GM12878 (cell line): ENCODE measurements around the gene CARD10. TPM values are rescaled to one million over a fixed set of nuclear protein-coding genes. Genes with fewer than 3 reads are reported as not detected.

ENCODE experiments used
- ATAC-seq: fragments of 200-7000 bp; cut with Tn5 transposase; 3 replicates; pipeline ENCODE4 v1.9.1; 2020; ENCODE audit warnings: mild to moderate bottlenecking, moderate library complexity
- BruUV-seq: library from RNA; stranded (reverse); fragments of 400-500 nt; replicated peaks from 2 replicates; lab custom pipeline; 2021; lab: Mats Ljungman, UMichigan
- CTCF ChIA-PET: fragments of 300-600 bp; sonication (Branson Sonifier 250); formaldehyde crosslinking; extraction: SDS; loops from one replicate; lab custom pipeline; 2021; ENCODE audit warnings: inconsistent platforms; lab: Yijun Ruan, JAX
- POLR2A ChIA-PET: fragments of 350-600 bp; formaldehyde crosslinking; extraction: SDS; loops from one replicate; lab custom pipeline; 2021; ENCODE audit warnings: inconsistent platforms; lab: Charles Lee
- RAD21 ChIA-PET: fragments of 300-600 bp; sonication (Branson Sonifier 250); formaldehyde crosslinking; loops from one replicate; lab custom pipeline; 2023; ENCODE audit warnings: antibody characterized with exemption; ENCODE audit not compliant: unreplicated experiment; lab: Charles Lee
- SMC1A ChIA-PET: fragments of 300-600 bp; sonication (Branson Sonifier 250); formaldehyde crosslinking; loops from one replicate; lab custom pipeline; 2023; ENCODE audit not compliant: unreplicated experiment, uncharacterized antibody; lab: Charles Lee
- DNase-seq: peaks from one replicate; pipeline ENCODE4 v3.0.0-alpha.2; 2011; ENCODE audit warnings: low read depth, low spot score
- FAIRE-seq: peaks from 3 replicates; lab custom pipeline; 2011; peaks lifted over from hg19 to GRCh38; lab: Jason Lieb, UNC
- H2AFZ ChIP-seq: 2 replicates; pipeline ENCODE4 v1.6.0; 2011; ENCODE audit warnings: low read depth, low read length, control low read depth; ENCODE audit not compliant: control insufficient read depth
- H3K27ac ChIP-seq: 2 replicates; pipeline ENCODE4 v1.5.1; 2011; ENCODE audit warnings: control low read depth; ENCODE audit not compliant: control insufficient read depth, insufficient read depth
- H3K27me3 ChIP-seq, 2 experiments: replicated peaks in 1 of 2; 2 replicates each; pipeline versions ENCODE4 v1.6.0 to v1.6.1; 2011; ENCODE audit warnings: low read length in 1 of 2; ENCODE audit not compliant: control insufficient read depth in 2 of 2, insufficient read depth in 2 of 2
- H3K36me3 ChIP-seq, 2 experiments: 2 replicates each; pipeline ENCODE4 v1.5.1; 2011; ENCODE audit warnings: low read length in 1 of 2; ENCODE audit not compliant: control insufficient read depth in 2 of 2, insufficient read depth in 2 of 2
- H3K4me1 ChIP-seq: 2 replicates; pipeline ENCODE4 v1.6.1; 2011; ENCODE audit warnings: mild to moderate bottlenecking, low read length, moderate library complexity, mixed read lengths; ENCODE audit not compliant: control insufficient read depth, insufficient read depth
- H3K4me2 ChIP-seq: 2 replicates; pipeline ENCODE4 v1.6.0; 2011; ENCODE audit warnings: control low read depth; ENCODE audit not compliant: control insufficient read depth, insufficient read depth
- H3K4me3 ChIP-seq: fragments of 200-600 bp; sonication (generic); 2 replicates; pipeline ENCODE4 v1.5.1; 2016
- H3K79me2 ChIP-seq: 2 replicates; pipeline ENCODE4 v1.6.0; 2011; ENCODE audit warnings: low read length; ENCODE audit not compliant: control insufficient read depth, insufficient read depth
- H3K9ac ChIP-seq: 2 replicates; pipeline ENCODE4 v1.8.0; 2011; ENCODE audit warnings: low read length, control low read depth, mixed read lengths; ENCODE audit not compliant: control insufficient read depth, insufficient read depth
- H3K9me3 ChIP-seq: replicated peaks from 3 replicates; pipeline ENCODE4 v1.5.1; 2011; ENCODE audit warnings: mild to moderate bottlenecking, low read length; ENCODE audit not compliant: control insufficient read depth, insufficient read depth
- H4K20me1 ChIP-seq: 2 replicates; pipeline ENCODE4 v1.6.0; 2011; ENCODE audit not compliant: control insufficient read depth, insufficient read depth
- BACH1 ChIP-seq: fragments of 450-650 bp; IDR thresholded peaks from 2 replicates; pipeline ENCODE4 v1.6.1; 2017; ENCODE audit warnings: mild to moderate bottlenecking, borderline replicate concordance
- CBX3 ChIP-seq: fragments of 200-600 bp; sonication (generic); IDR thresholded peaks from 2 replicates; pipeline ENCODE4 v1.6.1; 2016; ENCODE audit warnings: low read depth, borderline replicate concordance
- CHD2 ChIP-seq: IDR thresholded peaks from 2 replicates; pipeline ENCODE4 v1.6.1; 2011; ENCODE audit warnings: low read depth, low read length, improper control_type of control experiment, borderline replicate concordance
- CREB1 ChIP-seq: IDR thresholded peaks from 2 replicates; pipeline ENCODE4 v1.6.1; 2012; ENCODE audit warnings: low read depth, mild to moderate bottlenecking, inconsistent platforms
- ELK1 ChIP-seq: IDR thresholded peaks from 2 replicates; pipeline ENCODE4 v1.6.1; 2012; ENCODE audit warnings: low read depth, low read length, improper control_type of control experiment
- NKRF ChIP-seq: fragments of 450-650 bp; conservative IDR thresholded peaks from 2 replicates; pipeline ENCODE4 v1.6.1; 2017; ENCODE audit warnings: mild to moderate bottlenecking, moderate library complexity
- NR2C2 ChIP-seq: IDR thresholded peaks from 2 replicates; pipeline ENCODE4 v1.6.1; 2011; ENCODE audit warnings: borderline replicate concordance, low read depth; ENCODE audit not compliant: control insufficient read depth, insufficient read length
- PKNOX1 ChIP-seq: fragments of 450-650 bp; IDR thresholded peaks from 2 replicates; pipeline ENCODE4 v1.6.1; 2016; ENCODE audit warnings: mild to moderate bottlenecking
- RELB ChIP-seq: fragments of 450-650 bp; IDR thresholded peaks from 2 replicates; pipeline ENCODE4 v1.6.1; 2017; ENCODE audit warnings: low read depth, mild to moderate bottlenecking, moderate library complexity
- TAF1 ChIP-seq: IDR thresholded peaks from 2 replicates; pipeline ENCODE4 v1.6.1; 2011; ENCODE audit warnings: mild to moderate bottlenecking, low read depth, low read length, borderline replicate concordance
- TCF12 ChIP-seq: IDR thresholded peaks from 2 replicates; pipeline ENCODE4 v1.6.1; 2011; ENCODE audit warnings: low read depth, mild to moderate bottlenecking, low read length
- ZNF592 ChIP-seq: fragments of 450-650 bp; IDR thresholded peaks from 2 replicates; pipeline ENCODE4 v1.6.1; 2017; ENCODE audit warnings: mild to moderate bottlenecking, moderate library complexity
- WGBS: methylation state at CpG from one replicate; pipeline ENCODE4 v1.1.6; 2016; ENCODE audit warnings: low lambda C conversion rate; ENCODE audit not compliant: insufficient replicate concordance, insufficient coverage; ENCODE audit errors: missing lambda C conversion rate; 5-methylcytosine and 5-hydroxymethylcytosine counted together
- in situ Hi-C: fragments of 300-500 bp; cut with MboI; formaldehyde crosslinking; loops from 9 replicates; pipeline ENCODE4 v1.14.3; 2018; ENCODE audit warnings: mixed read lengths
- intact Hi-C: fragments of 100-400 bp; cut with micrococcal nuclease; formaldehyde crosslinking; loops from one replicate; pipeline ENCODE4 v1.14.2; 2022; ENCODE audit not compliant: unreplicated experiment
- polyA plus RNA-seq, 11 experiments: library from polyadenylated mRNA; depleted of rRNA in 4 of 11; unstranded in 6 of 11; stranded (reverse) in 5 of 11; fragments of >200 nt; fragmentation: Nextera tagmentation in 4 of 11; fragmentation: Illumina TruSeq in 1 of 11; extraction: Ambion mirVana in 4 of 11; extraction: Trizol in 1 of 11; gene quantifications; 1 replicate in 1 of 11; 2 replicates in 10 of 11; pipeline versions ENCODE4 v1.2.1 to v1.2.3, GENCODE V29; 2011 to 2016; ENCODE audit warnings: inconsistent platforms in 2 of 11, missing spikeins in 2 of 11, low read depth in 1 of 11
- total RNA-seq, 4 experiments: library from RNA; depleted of rRNA in 3 of 4; stranded (reverse); fragments of >200 nt in 3 of 4; fragmentation: Illumina TruSeq in 1 of 4; extraction: Trizol in 1 of 4; gene quantifications; 2 replicates each; pipeline versions ENCODE4 v1.2.1 to v1.2.3, GENCODE V29; 2013 to 2021

CARD10 gene
- total and polyA plus RNA-seq, 10 of the 15 experiments (the other 5 are each of a cell fraction or from before 2014, with no cell fraction given): 0.08 to 0.10 (median 0.10) TPM; not detected in 7

GRCh38 chr22:37445501-37445900, 73.7 kb downstream of the CARD10 start (continued):
- TF ChIP-seq RELB: no peak

GRCh38 chr22:37443977-37444376, 75.2 kb downstream of the CARD10 start:
- no peaks in the 10 kb centered on the region for H3K79me2 ChIP-seq
- SMC1A ChIA-PET: interaction anchor here (0.6 kb wide), 1 partner anchor 27 kb away, joined by 5 read pairs; no protein-coding TSS in a partner anchor
- POLR2A ChIA-PET: no interaction called here
- CTCF ChIA-PET: interaction anchor here (2.0 kb wide), 1 partner anchor 126 kb away, joined by 5 read pairs; no protein-coding TSS in a partner anchor
- no peaks in the 10 kb centered on the region; the same call in 2 of the 3 replicates for H3K9me3 ChIP-seq
- no peaks in the 10 kb centered on the region for H3K36me3 ChIP-seq
- H2AFZ ChIP-seq: no peak overlapping the region
- no peaks in the 10 kb centered on the region for H4K20me1 ChIP-seq
- intact Hi-C loops: loop anchor here (5.0 kb wide), 1 partner anchor 127 kb away; no protein-coding TSS in a partner anchor
- FAIRE-seq: no peak
- no peak overlapping the region for H3K4me2 ChIP-seq
- no peaks in the 10 kb centered on the region; a peak in 3 of 4 replicates for H3K27me3 ChIP-seq
- RAD21 ChIA-PET: interaction anchor here (1.1 kb wide), 1 partner anchor 126 kb away, joined by 4 read pairs; no protein-coding TSS in a partner anchor
- no peak overlapping the region for H3K9ac ChIP-seq
- no peaks in the 10 kb centered on the region for H3K4me1 ChIP-seq
- in situ Hi-C loops: no loop called here
- WGBS: 46% methylated on average over 7 of the region's 7 CpGs
- DNase-seq: no peak
- H3K4me3 ChIP-seq: no peak overlapping the region
- no peak for ATAC-seq
- H3K27ac ChIP-seq: no peak overlapping the region
- BruUV-seq: no TSS peak
- TF ChIP-seq ZNF592 (no peak), TCF12 (no peak), CREB1 (no peak), TAF1 (no peak), ELK1 (no peak), PKNOX1 (no peak), NR2C2 (no peak), NKRF (no peak), BACH1 (no peak), CHD2 (no peak), CBX3 (no peak)
